Endodermal cell (in vitro differentiated cells): ENCODE measurements around the gene PTGES. TPM values are rescaled to one million over a fixed set of nuclear protein-coding genes. Genes with fewer than 3 reads are reported as not detected.
"Not testable (repeated sequence)": the region's sequence is repeated elsewhere in the genome, so short reads cannot be mapped to it uniquely, and the experiment has no call there.

ENCODE experiments used
- DNase-seq: peaks from one replicate; pipeline ENCODE4 v3.0.0-alpha.2; 2017
- H3K27ac ChIP-seq: 2 replicates; pipeline ENCODE4 v1.5.1; 2013; ENCODE audit warnings: mild to moderate bottlenecking, low read depth, low read length, moderate library complexity
- H3K27me3 ChIP-seq: 2 replicates; pipeline ENCODE4 v1.6.1; 2013; ENCODE audit warnings: mild to moderate bottlenecking, low read length, moderate library complexity; ENCODE audit not compliant: insufficient read depth, control insufficient read depth, poor library complexity, severe bottlenecking
- H3K36me3 ChIP-seq: 2 replicates; pipeline ENCODE4 v1.7.0; 2013; ENCODE audit warnings: mild to moderate bottlenecking, low read length, moderate library complexity; ENCODE audit not compliant: control insufficient read depth, insufficient read depth
- H3K4me1 ChIP-seq: one replicate; pipeline ENCODE4 v1.7.0; 2013; ENCODE audit warnings: low read length; ENCODE audit not compliant: control insufficient read depth, insufficient read depth
- H3K4me3 ChIP-seq: 2 replicates; pipeline ENCODE4 v1.5.1; 2013; ENCODE audit warnings: mild to moderate bottlenecking, low read length, moderate library complexity
- H3K9ac ChIP-seq: 2 replicates; pipeline ENCODE4 v1.6.1; 2013; ENCODE audit warnings: mild to moderate bottlenecking, low read length, moderate library complexity; ENCODE audit not compliant: poor library complexity, severe bottlenecking; ENCODE audit errors: extremely low read depth
- H3K9me3 ChIP-seq: 2 replicates; pipeline ENCODE4 v1.6.1; 2013; ENCODE audit warnings: mild to moderate bottlenecking, low read length, moderate library complexity; ENCODE audit not compliant: control insufficient read depth
- H3K27ac Mint-ChIP-seq: 2 replicates; pipeline ENCODE4 v1.8.0; 2020; ENCODE audit warnings: mixed read lengths
- H3K27me3 Mint-ChIP-seq: 2 replicates; pipeline ENCODE4 v1.8.0; 2021; ENCODE audit warnings: mild to moderate bottlenecking, mixed read lengths; ENCODE audit not compliant: insufficient read depth
- H3K36me3 Mint-ChIP-seq: 2 replicates; pipeline ENCODE4 v1.8.0; 2020; ENCODE audit warnings: low read depth, mixed read lengths
- H3K4me1 Mint-ChIP-seq: 2 replicates; pipeline ENCODE4 v1.8.0; 2020; ENCODE audit warnings: mixed read lengths
- H3K4me3 Mint-ChIP-seq: 2 replicates; pipeline ENCODE4 v1.8.0; 2020; ENCODE audit warnings: mild to moderate bottlenecking, moderate library complexity, mixed read lengths
- H3K9me3 Mint-ChIP-seq: 2 replicates; pipeline ENCODE4 v1.8.0; 2020; ENCODE audit warnings: mild to moderate bottlenecking, mixed read lengths
- CTCF ChIP-seq: fragments of 200-600 bp; sonication (generic); conservative IDR thresholded peaks from 2 replicates; pipeline ENCODE4 v1.5.0; 2021; ENCODE audit warnings: antibody characterized with exemption, mild to moderate bottlenecking
- WGBS, 2 experiments: methylation state at CpG; one replicate each; pipeline versions ENCODE4 v1.1.5 to v1.1.7; 2013; ENCODE audit warnings: missing lambda C conversion rate in 2 of 2, mixed read lengths in 1 of 2; ENCODE audit not compliant: insufficient coverage in 1 of 2, insufficient read length in 1 of 2; 5-methylcytosine and 5-hydroxymethylcytosine counted together
- long read RNA-seq, 4 experiments: library from polyadenylated mRNA in 2 of 4; library from RNA in 1 of 4; library from capped mRNA in 1 of 4; stranded (forward) in 3 of 4; unstranded in 1 of 4; transcript quantifications; one replicate each; pipeline ENCODE4 v2.0.0, GENCODE V29; 2020 to 2021; ENCODE audit warnings: inconsistent platforms in 1 of 4
- polyA plus RNA-seq, 2 experiments: library from polyadenylated mRNA; stranded (reverse); fragments of 50-300 nt; gene quantifications; one replicate each; pipeline ENCODE4 v1.2.3, GENCODE V29; 2013
- total RNA-seq, 2 donors: library from RNA; stranded (reverse); fragmentation: NEBNext Ultra II Directional in 1 of 2; extraction: Animal tissue kit (Norgen Biotek cat#: 25700) in 1 of 2; gene quantifications; 2 replicates in 1 of 2; 3 replicates in 1 of 2; pipeline ENCODE4 v1.2.1, GENCODE V29; 2021

The PTGES gene
- under 1 TPM; 0.29 to 0.62 TPM for total RNA-seq
- polyA plus RNA-seq (2013, experiment 1 of 2), result 2.9 TPM
- 3.2 TPM for polyA plus RNA-seq (2013, experiment 2 of 2)
- long read RNA-seq, experiment 1, result 0 reads
- long read RNA-seq, experiment 2, result 0 reads
- long read RNA-seq, experiment 3, partial matches to known transcripts, result 0 of 4 reads
- long read RNA-seq, experiment 3, other reads (novel, unspliced or antisense), result 0 of 4 reads
- long read RNA-seq, experiment 4, partial matches to known transcripts, result 0 of 2 reads
- long read RNA-seq, experiment 4, other reads (novel, unspliced or antisense), result 1 of 2 reads

GRCh38 chr9:129752900-129753729 is at the start of gene PTGES:
Gene PTGES, minus strand, starts transcription at chr9:129753042. Its CDS starts 30 bp downstream, at chr9:129753012.
- Histone ChIP-seq H3K4me1 (no peaks in the 10 kb centered on the region), H3K27me3 (no peaks in the 10 kb centered on the region), H3K9me3 (no peaks in the 10 kb centered on the region), H3K27ac (no peak within 1 kb of the TSS), H3K4me3 (no peak within 1 kb of the TSS), H3K9ac (no peak within 1 kb of the TSS), H3K36me3 (no peaks in the 10 kb centered on the region)
- Mint-ChIP-seq H3K27me3 (peaks cover 17% of the 10 kb centered on the region), H3K36me3 (no peaks in the 10 kb centered on the region), H3K4me3 (no peak within 1 kb of the TSS), H3K9me3 (no peaks in the 10 kb centered on the region), H3K27ac (no peak within 1 kb of the TSS), H3K4me1 (peaks cover 10% of the 10 kb centered on the region)
- peak; percentile 89 for DNase-seq
- WGBS, 2 experiments, result 31 to 49% methylated on average over 17 to 23 of the region's 23 CpGs
- no peak for TF ChIP-seq CTCF

- DNase-seq, result peak; percentile 56
- no peak for TF ChIP-seq CTCF
- Histone ChIP-seq H3K9ac (no peak overlapping the region), H3K27me3 (peaks cover 8% of the 10 kb centered on the region), H3K4me3 (no peak overlapping the region), H3K27ac (no peak overlapping the region), H3K4me1 (peaks cover 6% of the 10 kb centered on the region), H3K36me3 (no peaks in the 10 kb centered on the region), H3K9me3 (no peaks in the 10 kb centered on the region)
- H3K27ac Mint-ChIP-seq, result no peak overlapping the region
- H3K27me3 Mint-ChIP-seq, result peaks cover 41% of the 10 kb centered on the region
- H3K4me3 Mint-ChIP-seq, result peak overlapping the region; percentile 32
- H3K9me3 Mint-ChIP-seq, result no peaks in the 10 kb centered on the region
- WGBS, 2 experiments, result 90 to 93% methylated on average over 14 to 17 of the region's 17 CpGs
- peaks cover 15% of the 10 kb centered on the region for H3K4me1 Mint-ChIP-seq
- peaks cover 10% of the 10 kb centered on the region for H3K36me3 Mint-ChIP-seq
Observed at GRCh38 chr9:129801504-129801903, 48.7 kb upstream of the PTGES start.

- Mint-ChIP-seq H3K4me3 (no peak overlapping the region), H3K9me3 (no peaks in the 10 kb centered on the region), H3K27ac (no peak overlapping the region), H3K4me1 (peaks cover 13% of the 10 kb centered on the region), H3K27me3 (peaks cover 67% of the 10 kb centered on the region), H3K36me3 (no peaks in the 10 kb centered on the region)
- Histone ChIP-seq H3K27ac (no peak overlapping the region), H3K4me3 (peak overlapping the region; percentile 17), H3K36me3 (no peaks in the 10 kb centered on the region), H3K27me3 (peaks cover 32% of the 10 kb centered on the region), H3K4me1 (peaks cover 6% of the 10 kb centered on the region), H3K9me3 (no peaks in the 10 kb centered on the region), H3K9ac (no peak overlapping the region)
- peak; percentile 53 for DNase-seq
- 50 to 69% methylated on average over 5 to 6 of the region's 6 CpGs for WGBS, 2 experiments
- TF ChIP-seq CTCF, result no peak
Observed at GRCh38 chr9:129798973-129799372, 46.1 kb upstream of the PTGES start.

GRCh38 chr9:129796029-129796428 is 43.2 kb upstream of the PTGES start:
- not testable (repeated sequence) for H3K36me3 Mint-ChIP-seq, H3K27ac ChIP-seq, H3K9ac ChIP-seq, H3K27ac Mint-ChIP-seq, H3K9me3 Mint-ChIP-seq, H3K4me1 ChIP-seq, DNase-seq, H3K9me3 ChIP-seq, H3K36me3 ChIP-seq, H3K4me3 ChIP-seq, H3K4me1 Mint-ChIP-seq, H3K4me3 Mint-ChIP-seq
- peaks cover 80% of the 10 kb centered on the region for H3K27me3 Mint-ChIP-seq
- peaks cover 41% of the 10 kb centered on the region for H3K27me3 ChIP-seq
- WGBS, 2 experiments, result 75 to 92% methylated on average over 2 of the region's 2 CpGs
